Measurements from ENCODE around the gene SOWAHB.
"Not testable (repeated sequence)": the region's sequence is repeated elsewhere in the genome, so short reads cannot be mapped to it uniquely, and the experiment has no call there.

The SOWAHB gene

DNA sequence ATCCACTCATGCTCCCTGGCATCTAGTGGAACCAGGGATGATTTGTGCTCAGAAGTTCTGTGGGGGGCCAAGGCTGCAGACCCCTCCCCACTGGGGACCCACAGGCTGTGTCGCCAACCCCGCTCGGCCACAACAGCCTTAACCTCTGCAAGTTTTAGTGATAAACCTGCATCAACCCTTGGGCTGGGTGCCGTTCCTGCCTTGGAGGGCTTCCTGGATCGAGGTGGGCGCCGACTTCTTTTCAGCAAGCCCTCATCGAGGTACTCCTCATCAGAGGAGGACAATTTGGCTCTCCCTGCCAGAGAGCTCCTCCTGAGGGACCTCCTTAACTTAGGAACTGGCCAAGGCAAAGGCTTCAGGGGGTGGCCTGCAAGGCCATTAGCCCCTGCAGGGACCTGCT lies 1.9 kb downstream of the SOWAHB start:
- no peak for DNase-seq

DNA sequence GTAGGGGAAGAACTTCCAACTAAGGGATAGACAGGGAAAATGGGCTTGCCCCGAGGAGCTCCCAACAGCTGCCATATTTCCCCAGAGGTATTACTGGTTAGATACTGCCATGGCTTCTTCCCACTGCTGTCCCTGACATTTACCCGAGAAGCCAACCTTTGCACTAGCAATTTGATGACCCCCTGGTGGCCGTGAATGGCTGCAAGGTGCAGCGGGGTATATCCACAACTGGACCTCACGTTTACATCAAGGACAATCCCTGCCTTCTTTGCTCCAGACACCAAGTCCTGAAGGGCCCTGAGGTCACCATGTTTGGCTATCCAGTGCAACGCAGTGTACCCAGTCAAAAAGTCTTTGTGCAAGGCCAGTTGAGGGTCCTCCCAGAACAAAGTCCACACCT lies 2.3 kb downstream of the SOWAHB start:
- no peak for DNase-seq

DNA sequence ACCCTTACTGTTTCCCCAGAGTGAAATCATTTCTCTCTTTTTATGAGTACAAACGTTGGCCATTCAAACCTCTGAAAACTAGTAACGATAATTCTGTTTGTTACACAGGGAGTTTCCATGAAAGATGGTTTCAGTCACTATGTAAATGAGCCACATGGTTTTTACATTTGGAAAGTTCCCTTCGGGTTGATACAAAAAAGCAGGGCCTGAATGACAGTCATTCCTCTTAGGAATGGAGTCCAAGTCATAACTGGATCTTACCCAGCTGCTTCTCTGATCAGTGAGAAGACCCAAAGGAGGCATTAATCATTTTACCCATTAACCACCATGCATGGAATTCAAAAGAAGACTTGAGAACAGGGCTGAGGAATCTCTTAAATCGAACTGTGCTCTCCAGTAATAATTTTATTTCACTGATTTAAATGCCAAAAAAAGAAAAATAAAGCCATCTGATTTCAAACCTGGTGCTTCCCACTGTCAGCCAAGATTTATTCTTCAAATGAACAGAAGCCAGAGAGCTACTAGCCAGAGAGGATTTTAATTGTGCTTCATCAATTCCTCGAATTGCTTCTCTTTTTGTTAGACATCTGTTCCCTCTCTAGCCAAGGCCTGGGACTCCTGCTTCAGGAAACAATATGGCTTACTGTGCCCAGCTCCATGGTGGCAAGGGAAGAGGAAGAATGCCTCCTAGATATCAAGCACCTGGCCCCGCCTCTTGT lies 3.2 kb downstream of the SOWAHB start:
- no peak for DNase-seq

DNA sequence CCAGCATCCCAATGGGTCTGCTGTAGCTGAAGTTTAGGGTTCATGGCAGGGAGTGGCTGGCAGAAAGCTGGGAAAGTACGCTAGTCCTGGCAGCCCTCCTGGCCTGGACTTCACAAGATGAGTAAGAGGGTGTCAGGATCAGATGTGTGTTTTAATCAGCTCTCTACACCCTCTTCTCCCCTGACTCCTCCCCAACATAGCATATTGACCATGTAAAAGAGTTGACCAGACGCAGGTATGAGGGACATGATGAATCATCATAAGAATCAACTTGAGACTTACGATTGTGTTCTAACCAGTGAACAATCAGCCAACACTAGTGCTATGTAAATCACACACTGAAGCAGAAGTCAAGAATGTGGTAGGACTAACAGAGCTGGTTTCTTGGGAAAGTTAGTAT lies 5.3 kb downstream of the SOWAHB start:
- DNase-seq, result no peak

DNA sequence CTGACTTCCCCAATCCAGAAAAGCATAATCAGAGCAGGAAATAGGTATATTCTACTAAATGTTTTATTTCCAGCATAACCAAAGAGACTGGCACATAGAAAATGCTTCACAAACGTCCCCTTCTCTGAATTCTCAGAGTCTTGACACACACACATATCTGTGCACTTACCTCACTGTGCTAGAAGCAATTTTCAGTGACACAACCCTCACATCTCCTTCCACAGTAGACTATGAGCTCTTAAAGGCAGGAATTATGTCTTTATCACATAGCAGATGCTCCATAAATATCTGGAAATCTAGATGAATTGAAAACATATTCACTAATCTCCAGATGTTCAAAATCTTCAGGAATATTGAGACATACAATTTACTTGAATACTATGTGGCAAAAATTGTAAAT lies 5.9 kb downstream of the SOWAHB start:
- no peak for DNase-seq

DNA sequence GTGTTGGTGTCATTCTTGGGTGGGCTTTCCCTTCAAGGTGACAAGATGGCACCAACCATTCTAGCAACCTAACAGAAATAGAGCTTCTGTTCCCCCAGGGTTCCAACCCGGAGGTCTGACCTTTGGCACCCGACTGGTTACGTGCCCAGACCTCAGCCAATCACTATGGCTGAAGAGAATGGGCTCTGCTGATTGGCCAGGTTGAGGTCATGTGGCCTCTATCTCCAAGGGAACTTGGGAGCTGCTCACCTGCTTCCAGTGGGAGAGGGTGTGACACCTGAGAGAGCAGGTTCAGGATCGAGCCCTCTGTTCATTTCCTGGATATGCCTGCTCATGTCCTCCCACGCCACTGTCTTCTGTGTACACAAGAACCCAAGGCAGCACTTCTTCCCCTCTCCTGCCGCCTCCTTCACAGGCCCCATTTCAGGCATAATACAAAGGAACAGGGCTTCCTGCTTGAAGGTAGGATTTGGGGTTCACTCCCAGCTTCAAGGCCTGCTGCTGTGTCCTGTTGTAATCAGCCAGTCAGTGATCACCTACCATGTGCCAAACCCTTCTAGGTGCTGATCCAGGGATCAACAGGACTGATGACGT lies 11.0 kb downstream of the SOWAHB start:
- DNase-seq, result no peak

DNA sequence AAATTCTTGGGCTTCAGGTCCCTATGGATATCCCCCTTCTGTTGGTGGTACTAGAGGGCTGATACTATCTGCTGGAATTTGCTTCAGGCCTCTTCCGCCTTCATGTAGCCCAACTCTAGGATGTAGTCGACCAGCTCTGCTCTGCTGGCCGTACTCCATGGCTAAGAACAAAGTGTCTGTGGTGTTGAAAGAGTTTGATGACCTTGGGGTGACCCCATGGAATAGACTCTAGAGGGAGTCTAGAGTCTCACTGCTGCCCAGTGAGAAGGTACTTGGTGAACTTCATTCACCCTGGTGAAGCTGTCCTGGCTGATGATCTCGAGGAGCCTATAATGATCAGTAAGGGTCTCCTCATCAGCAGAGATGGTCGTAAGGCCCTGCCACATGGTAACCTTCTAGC lies 11.7 kb downstream of the SOWAHB start:
- no peak for DNase-seq

DNA sequence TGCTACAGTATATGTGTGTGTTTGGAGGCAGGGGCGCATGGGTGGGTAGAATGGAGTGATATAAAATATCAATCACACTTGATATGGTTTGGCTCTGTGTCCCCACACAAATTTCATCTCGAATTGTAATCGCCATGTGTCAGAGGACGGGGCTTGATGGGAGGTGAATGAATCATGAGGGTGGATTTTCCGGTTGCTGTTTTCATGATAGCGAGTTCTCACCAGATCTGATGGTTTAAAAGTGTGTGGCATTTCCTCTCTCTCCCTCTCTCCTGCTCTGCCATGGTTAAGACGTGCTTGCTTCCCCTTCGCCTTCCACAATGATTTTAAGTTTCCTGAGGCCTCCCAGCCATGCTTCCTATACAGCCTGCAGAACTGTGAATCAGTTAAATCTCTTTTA lies 14.8 kb downstream of the SOWAHB start:
- no peak for DNase-seq

DNA sequence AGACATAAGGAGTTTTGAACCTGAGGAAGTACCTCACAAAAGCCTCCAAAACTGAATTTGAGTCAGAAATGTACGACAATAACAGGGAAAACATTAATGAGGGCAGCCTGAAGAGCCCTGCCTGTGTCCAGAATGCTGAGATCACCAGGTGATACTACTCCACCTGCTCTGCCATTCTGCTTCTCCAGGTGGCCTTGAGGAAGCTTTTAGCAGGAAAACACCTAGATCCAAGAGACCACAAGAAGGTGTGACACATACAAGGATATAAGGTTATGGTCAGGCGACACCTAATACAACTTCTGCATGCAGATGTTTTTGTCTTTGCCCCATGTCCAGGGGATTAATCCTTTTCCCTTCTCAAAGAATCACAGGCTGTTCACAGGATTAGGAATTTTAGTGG lies 15.3 kb downstream of the SOWAHB start:
- no peak for DNase-seq

DNA sequence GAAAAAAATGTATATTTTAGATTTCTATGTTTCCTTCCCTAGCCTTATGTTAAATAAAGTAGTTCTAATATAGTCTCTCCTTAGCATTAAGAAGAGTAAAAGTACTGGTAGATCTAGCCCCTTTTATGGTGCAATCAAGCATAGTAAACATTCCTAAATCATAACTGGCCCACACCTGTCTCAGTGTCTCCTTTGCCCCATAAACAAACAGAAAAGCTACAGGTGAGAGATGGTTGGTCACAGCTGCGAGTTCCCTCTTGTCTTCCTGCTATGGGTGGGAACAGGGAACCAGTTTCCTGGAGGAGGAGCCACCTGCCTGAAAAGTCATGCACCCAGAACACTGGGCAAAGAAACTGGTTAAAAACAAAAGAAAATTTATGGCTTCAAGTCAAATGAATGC lies 16.6 kb downstream of the SOWAHB start:
- no peak for DNase-seq

DNA sequence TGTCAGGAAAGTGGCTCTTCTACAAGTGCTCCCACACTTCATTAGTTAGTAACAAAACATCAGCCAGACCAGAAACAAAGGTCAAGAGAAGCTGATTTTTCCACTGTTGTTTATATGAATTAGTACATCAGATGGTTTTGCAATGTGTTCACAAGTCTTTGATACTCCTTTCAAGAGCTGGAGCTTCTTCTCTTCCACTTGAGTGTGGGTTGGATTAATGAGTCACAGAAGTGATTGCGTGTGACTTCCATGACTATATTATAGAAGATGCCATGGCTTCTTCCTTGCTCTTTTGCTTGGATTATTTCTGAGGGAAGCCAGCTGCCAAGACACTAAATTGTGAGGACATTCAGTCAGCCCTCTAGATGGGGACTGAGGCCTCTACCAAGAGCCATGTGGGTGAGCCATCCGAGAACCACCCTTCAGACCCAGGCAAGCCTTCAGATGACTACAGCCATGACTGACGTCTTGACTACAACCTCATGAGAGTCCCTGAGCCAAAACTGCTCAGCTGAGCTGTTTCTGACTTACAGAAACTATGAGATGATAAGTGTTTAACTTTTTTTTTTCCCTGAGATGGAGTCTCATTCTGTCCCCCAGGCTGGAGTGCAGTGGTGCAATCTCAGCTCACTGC lies 18.1 kb downstream of the SOWAHB start:
- DNase-seq, result no peak

DNA sequence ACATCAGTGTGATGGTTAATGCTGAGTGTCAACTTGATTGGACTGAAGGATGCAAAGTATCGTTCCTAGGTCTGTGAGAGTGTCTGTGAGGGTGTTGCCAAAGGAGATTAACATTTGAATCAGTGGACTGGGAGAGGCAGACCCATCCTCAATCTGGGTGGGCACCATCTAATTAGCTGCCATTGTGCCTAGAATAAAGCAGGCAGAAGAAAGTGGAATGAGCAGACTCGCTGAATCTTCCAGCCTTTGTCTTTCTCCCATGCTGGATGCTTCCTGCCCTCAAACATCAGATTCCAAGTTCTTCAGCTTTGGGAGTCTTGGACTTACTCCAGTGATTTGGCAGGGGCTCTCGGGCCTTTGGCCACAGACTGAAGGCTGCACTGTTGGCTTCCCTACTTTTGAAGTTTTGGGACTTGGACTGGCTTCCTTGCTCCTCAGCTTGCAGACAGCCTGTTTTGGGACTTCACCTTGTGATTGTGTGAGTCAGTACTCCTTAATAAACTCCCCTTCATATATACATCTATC lies 19.2 kb downstream of the SOWAHB start:
- not testable (repeated sequence) for DNase-seq

DNA sequence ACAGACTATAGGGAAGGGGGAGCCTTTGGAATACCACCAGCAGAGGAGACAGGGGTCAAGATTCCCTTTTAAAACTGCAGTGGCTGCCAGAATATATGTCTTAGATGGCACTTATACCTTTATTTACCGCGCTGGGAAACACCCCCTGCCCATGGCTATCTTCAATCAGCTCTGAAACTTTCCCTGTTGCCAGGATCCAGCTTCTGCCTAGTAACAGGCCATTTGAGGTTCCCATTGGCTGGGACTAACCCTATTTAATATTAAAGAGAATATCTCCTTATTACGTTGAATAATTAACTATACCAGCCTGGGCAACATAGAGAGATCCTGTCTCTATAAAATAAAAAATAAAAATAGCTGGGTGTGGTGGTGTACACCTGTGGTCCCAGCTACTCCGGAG lies 23.8 kb downstream of the SOWAHB start:
- no peak for DNase-seq

DNA sequence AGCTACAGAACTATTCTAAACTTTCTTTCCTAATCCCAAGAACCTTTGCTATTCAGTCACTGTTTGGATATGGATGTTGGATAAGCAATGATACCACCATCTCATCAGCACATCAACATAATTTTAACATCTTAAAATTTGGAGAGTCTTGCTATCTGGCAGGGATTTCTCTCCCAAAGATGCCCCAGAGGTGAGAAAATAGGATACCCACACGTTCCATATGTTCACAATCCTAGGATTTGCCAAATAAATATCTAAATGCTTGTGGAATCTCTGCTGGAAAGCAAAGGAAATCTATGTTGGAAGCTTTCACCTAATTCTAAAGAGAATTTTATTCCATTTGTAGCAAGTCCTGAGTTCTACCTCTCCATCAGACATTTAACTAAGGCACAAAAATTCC lies 24.4 kb downstream of the SOWAHB start:
- no peak for DNase-seq

DNA sequence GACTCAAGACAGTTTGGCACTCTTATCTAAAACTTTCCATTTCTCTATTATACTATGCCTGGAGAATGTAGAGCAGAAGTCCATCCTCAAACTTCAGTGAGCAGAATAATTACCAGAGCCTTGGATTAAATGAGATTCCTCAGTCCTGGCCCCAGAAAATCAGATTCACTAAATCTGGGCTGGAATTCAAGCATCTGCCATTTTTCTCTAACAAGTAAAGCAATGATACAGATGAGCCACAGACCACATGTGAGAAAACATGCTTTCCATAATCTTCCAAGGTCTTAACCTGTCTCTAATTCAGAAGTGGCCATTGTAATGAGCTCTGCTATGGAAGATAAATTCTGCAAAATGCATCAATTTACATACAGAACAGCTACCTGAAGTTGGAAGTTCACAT lies 25.4 kb downstream of the SOWAHB start:
- DNase-seq, result no peak

DNA sequence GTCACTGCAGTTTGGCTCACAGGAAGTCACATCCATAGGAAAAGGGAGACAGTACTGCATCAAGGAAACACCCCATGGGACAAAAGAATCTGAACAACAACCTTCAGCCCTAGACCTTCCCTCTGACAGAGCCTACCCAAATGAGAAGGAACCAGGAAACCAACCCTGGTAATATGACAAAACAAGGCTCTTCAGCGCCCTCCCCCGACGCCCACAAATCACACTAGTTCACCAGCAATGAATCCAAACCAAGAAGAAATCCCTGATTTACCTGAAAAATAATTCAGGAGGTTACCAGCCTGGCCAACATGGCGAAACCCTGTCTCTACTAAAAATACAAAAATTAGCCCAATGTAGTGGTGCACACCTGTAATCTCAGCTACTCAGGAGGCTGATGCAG lies 29.2 kb downstream of the SOWAHB start:
- not testable (repeated sequence) for DNase-seq

DNA sequence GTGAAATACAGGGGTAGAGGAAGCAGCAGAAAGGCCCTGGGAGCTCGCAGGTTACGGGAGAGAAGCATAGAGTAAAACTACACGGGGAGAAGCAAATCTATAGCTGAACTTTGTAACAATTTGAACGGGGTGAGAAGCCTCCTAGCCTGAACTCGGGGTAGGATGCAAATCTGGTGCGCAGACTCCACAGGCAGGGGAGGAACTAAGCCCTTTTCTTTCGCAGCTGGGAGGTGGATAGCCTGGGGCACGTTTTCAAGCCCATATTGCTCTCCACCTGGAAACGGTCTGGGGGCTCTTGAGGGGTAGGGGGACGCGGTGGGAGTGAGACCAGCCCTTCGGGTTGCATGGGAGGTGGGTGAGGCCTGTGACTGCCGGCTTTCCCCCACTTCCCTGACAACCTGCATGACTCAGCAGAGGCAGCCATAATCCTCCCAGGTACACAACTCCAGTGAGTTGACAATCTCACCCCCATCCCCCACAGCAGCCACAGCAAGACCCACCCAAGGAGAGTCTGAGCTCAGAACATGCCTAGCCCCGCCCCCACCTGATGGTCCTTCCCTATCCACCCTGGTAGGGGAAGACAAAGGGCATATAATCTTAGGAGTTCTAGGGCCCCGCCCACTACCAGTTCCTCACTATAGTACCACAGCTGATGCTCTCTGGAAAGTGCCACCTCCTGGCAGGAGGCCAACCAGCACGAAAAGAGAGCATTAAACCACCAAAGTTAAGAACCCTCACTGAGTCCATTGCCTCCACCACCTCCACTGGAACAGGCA lies 29.9 kb downstream of the SOWAHB start:
- peak; percentile 29 for DNase-seq

DNA sequence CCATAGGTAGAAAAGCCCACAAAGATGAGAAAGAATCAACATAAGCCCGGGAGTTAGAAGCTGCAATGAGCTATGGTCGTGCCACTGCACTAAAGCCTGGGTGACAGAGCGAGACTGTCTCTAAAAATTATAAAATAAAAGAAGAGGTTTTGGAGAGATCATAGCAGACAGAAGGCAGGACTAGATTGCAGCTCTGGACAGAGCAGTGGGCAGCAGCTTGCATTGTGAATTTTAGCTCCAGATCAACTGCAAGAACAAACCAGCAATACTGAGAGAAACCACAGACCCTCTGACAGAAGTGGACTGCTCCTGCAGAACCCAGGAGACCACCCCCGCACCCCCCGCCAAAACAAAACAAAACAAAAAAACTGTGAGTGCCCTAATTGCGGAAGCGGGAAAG lies 30.6 kb downstream of the SOWAHB start:
- no peak for DNase-seq

DNA sequence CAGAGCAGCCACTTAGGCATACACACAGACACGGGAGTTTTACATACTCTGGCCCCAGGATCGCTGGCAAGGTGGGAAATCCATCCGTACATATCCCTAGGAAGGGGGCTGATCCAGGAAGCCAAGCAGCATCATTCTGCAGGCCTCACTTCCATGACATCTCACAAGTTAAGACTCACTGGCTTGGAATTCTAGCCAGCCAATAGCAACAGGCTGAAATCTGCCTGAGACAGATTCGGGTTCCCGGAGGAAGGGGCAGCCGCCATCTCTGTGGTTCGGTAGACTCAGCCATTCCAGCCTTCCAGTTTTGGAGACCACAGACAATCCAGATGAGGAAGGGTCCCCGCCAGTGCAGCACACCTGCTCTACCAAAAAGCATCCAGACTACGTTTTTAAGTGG lies 31.3 kb downstream of the SOWAHB start:
- DNase-seq, result no peak

DNA sequence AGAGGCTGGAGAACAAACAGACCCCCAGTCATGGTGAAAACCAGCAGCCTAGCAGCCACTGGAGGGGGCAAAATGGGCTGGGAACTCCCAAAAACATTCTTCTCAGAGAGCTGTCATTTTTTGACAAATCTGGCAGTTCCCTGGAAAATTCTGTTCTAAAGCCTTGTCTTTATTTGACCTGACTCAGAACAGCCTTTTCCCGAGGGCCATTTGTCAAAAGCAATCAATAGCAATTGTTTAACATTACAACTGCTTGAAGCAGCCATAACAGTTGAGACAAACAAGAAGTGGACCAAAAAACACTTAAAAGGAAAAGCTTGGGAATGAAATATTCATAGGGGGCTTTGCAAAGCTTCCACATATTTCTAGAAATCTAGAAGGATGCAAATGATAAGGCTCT lies 39.6 kb downstream of the SOWAHB start:
- no peak for DNase-seq

DNA sequence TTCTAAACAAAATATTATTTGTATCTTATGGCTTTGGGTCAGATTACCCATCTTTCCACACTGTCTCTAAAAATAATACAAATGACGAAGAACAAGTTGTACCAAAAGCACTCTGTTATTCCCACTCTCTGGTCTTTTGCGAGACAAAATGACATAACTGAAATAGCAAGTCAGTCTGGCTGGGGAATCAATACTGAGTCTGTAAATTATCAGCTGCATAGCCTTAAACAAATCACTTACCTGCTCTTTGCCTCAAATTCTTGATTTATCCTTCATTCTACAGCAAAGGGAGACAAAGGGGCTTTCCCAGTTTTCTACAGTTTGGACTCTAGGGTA lies 40.9 kb downstream of the SOWAHB start:
- no peak for DNase-seq

DNA sequence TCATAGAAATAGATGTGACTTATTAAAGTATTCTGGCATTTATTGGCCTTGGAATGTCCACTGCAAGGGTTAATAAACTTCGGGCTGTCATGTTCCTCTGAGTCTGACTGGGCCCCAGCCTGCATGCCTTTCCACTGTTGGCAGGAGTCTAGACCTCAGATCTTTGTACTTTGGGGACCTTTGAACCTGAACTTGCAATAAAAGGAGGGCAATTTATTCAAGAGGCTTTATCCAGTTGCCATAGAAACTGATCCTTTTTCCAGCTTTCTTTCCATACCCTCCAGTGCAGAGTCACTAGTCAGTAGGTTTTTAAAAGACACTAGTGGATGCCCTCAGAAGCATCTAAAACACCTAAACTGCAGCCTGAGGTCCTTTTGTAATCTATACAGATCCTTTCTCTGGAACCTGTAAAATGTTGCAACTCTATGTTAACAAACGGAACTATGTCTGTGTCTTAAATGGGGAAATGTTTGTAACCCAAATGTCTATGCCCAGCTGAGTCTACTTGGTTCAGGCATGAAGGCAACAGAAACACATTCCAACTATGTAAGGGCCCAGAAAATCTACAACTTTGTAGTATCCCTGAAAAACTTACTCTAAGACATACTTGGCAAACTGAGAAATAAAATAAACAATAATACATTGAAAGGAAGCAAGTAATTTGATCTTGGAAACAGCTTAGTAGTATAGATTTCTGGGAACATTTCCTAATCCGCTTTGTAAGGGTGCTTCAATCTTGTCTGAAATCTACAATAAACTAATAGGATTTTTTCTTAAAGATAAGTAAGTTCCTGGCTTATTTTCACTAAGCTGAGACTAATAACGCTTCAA lies 41.5 kb downstream of the SOWAHB start:
- peak; percentile 31 for DNase-seq
